Activated T-cell treated with anti-CD3 and anti-CD28 coated beads, Interleukin-2, amount 50 U/mL, for 1 hour (primary cell): ENCODE data around the gene N4BP2L2.

Experiments used
- DNase-seq: peaks from one replicate; pipeline ENCODE4 v3.0.0-alpha.2; 2020

Gene N4BP2L2

DNA sequence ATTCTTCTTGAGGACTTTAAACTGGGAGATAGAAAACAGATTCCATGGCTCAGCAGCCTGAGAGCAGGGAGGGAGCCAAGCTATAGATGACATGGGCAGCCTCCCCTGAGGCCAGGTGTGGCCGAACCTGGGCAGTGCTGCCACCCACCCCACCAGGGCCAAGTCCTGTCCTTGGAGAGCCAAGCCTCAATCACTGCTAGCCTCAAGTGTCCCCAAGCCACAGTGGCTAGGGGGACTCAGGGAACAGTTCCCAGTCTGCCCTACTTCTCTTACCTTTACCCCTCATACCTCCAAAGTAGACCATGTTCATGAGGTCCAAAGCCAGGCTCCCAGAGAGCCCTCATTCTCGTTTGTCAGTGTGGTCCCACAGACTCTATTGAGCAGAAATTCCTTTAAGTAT lies 118.7 kb downstream of the N4BP2L2 start:
- no peak for DNase-seq

DNA sequence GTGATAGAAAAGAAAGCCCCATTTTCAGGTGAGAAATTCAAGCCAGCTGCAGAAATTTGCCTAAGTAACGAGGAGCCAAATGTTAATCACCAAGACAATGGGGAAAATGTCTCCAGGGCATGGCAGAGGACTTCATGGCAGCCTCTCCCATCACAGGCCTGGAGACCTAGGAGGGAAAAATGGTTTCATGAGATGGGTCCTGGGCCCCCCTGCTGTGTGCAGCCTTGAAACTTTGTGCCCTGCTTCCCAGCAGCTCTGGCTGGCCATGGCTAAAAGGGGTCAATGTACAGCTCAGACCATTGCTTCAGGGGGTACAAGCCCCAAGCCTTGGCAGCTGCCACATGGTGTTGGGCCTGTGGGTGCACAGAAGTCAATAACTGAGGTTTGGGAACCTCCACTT lies 120.6 kb downstream of the N4BP2L2 start:
- DNase-seq, result no peak

DNA sequence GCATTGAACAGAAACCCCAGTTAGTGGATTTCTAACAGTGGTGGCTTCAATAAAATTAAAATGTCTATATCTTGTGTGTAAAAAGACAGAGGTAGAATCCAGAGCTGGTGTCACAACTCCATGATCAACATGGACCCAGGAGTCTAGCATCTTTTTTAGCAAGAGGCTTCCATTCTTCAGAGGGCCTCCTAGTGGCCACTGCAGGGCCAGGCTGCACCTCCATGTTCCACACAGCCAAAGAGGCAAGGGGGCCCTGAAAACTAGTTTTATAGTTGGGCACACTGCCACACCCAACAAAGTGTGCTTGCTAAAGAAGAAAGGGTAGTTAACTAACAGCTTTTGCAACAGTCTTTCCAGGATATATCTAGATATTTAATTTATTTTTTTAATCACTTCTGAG lies 123.6 kb downstream of the N4BP2L2 start:
- DNase-seq, result peak; percentile 26

DNA sequence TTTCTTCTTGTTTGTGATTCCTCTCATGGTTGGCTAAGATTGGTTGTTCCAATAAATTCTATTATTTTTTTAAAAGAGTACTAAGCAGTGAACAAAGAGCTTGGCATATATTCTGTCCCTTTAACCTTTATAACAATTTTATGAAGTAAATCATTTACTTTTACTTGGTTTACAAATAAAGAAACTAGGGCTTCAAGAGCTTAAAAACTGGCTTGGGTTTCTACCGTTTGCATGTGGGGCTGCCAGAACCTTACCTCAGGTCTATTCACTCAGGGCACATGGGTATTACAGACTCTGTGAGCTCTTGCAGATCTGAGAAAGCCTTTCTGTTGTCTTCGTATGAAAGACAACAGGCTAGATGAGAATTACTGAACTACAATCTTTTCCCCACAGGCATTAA lies 124.0 kb downstream of the N4BP2L2 start:
- no peak for DNase-seq

DNA sequence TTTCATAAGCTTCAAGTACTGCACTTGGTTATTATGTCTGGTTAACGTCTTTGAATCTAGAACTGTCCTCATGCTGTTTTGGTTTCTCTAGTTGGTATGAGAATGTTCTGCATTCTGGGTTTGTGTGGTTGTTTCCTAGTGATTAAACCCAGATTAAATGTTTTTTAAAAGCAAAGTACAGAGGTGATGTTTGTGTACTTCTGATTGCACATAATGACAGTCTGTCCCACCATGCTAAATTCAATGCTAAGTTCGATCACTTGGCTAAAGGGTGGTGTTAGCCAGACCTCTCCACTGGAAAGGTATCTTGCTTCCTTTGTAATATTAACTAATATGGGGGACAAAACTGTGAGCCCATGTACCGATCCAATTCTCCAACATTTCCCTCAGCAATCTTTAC lies 125.3 kb downstream of the N4BP2L2 start:
- DNase-seq, result no peak

DNA sequence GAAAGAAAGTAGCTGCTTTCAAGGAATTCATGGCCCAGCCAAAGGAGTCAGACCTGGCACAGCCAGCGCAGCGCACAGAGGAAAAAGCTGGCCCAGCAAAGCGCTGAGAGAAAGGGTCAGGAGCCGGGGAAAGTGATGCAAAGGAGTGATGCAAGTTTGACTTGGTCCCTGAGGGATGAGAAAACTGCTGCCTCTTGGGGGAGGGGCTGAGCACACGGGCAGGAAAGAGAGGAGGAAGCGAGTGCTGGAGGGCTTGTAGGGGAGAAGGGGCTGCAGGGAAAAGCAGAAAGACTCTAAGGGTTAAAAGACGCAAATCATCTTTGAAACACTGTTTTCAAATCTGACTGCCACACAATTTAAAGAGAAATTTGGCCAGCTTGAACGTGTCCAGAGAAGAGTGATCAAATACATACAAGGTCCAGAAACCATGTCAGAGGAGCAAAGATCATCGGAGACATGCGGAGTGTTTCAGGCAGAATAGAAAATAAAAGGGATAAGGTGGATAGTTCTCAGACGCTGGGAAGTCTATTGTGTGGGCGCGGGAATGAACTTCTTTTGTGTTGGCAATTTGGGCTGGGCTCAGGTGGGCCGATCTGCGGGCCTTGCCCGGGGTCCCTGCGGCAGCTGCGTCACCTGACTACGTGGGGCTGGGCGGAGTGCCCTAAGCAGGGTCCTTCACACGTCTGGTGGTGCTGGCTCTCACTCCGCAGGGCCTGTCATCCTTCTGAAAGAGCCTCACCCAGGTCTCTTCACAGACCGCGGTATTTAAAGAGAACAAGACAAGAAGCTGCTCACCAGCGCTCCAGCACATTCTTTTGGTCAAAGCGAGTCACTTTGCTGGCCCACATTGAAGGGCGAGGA lies 128.8 kb downstream of the N4BP2L2 start:
- no peak for DNase-seq

DNA sequence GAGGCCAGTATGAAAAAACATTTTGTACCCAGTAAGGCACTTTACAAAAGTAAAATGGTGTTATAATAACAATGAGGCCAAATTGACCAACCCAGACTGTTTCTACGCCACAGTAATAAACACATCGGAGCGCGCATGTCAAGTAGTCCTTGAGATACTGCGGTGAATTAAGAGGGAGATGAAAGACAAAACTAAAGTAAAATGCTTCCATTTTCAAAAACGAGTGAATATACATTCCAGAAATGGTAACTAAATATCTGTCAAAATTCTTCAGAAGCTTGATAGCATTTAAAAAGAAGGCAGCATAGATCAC lies 129.6 kb downstream of the N4BP2L2 start:
- DNase-seq, result no peak

DNA sequence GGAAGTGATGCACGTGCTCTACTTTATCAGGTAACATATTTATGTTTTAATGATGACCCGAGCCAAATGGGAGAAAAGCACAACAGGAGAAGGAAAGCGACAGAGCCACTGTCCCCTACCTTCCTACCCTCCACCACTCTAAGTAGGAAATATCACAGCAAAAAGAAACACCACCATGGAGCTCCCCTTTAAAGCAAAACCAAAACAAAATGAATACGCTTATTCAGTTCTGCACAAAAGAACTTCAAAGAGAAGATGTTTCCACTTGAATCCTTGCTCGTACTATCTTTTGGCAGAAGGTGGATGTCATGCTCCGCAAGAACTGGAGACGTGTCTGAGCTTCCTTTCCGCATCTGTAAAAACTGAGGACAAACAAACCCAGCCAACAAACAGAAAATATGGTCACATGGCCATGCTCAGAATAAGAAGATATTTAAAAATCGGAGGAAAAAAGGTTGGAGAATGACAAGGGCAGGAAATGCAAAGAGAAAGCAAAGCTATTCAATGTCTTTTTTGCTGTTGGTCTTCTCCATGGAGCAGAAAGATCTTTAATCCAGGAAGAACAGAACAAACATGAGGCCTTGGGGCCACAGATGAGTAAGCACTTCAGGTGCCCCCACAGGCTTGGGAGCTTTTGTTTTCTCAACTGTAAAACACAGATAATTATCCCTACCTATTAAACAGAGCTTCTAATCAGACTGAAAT lies 130.1 kb downstream of the N4BP2L2 start:
- DNase-seq, result no peak

DNA sequence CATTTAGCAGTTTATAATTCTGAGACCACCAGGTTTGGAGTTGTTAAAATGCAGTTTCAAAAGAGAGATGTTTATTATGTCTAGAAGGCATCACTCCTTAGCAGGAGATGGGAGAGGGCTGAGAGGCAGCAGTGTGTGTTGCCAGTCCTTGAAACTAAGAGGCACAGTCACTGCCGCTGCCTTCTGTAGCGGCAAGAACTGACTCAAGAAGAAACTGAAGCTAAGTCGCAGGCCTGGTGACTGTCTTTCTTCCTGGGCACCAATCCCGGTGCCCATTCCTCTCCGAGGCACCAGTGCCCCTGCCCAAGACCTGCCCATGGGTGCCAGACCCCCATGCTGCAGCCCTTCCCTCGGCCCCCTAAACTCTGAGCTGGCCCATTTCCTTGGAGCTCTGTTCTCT lies 130.7 kb downstream of the N4BP2L2 start:
- no peak for DNase-seq

DNA sequence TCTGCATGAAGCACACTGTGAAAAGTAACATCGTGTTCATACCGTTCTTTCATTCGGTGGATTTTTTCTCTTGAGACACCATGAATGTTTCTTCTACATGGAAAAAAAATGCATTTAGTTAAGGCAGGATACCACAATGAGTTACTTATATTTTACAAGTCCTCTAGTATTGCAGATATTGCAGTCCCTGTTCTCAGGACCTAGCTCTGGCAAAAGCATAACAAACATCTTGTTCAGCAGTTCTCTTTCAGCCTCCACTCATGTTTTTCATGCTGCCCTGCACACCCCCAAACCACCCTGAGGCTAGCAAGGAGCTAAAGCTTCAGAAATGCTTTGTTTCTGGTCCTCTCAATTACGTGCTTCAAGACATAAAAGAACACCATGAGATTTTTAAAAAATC lies 135.5 kb downstream of the N4BP2L2 start:
- DNase-seq, result no peak

DNA sequence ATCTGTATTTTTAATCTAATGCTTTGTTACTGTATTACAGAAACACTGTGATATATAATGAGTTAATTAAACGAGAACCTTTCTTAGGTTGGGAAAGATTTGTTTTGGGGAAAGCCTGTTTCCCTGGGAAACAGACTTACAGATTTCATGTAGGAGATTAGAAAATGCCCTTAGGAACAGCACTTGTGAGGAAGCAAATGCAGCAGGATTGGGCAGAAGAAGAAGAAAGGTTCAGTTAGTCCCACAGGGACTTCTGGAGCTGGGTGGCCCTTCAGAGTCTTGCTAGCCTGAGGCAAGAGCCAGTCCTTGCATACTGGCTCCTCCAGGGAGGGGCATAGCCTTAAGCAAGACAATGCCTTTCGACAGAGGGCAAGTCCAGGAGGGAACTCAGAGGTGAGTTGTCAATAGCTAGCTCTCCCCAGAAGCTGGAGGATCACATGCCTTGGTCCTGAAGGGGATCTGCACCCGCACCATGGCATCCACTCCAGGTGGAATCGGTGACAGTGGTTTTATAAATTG lies 147.4 kb downstream of the N4BP2L2 start:
- DNase-seq, result no peak

DNA sequence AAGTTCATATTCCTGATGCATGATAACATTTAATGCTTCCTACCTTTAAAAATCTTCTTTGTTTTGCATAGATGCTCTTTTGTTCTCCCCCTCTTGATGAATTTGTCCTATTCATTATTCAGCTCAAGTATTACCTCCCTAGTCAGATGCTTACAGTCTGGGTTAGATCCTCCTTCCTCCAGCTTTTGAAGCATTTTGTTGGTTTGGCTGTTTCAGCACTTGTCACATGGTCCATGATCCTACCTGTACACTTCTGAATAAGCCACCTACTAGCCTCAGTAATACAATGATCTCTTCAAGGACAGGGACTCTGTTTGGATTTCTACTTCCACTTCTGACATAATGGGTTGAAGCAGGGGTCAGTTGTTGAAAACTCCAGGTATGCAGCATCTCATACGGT lies 148.1 kb downstream of the N4BP2L2 start:
- no peak for DNase-seq

DNA sequence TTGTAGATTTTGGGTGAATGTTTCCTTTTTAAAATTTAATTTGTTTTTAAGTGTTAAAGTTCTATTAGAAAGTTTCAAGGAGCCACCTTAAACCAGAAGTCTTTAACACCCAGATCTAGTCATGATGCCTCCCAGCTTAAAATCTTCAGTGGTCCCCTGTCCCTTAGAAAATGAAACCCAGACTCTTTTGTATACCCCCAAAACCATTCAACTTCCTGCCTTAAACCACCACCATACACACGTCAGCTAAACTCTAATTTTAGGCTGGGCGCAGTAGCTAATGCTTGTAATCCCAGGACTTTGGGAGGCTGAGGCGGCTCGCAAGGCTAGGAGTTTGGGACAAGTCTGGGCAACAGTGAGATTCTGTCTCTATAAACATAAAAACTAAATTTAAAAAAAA lies 148.5 kb downstream of the N4BP2L2 start:
- DNase-seq, result no peak

DNA sequence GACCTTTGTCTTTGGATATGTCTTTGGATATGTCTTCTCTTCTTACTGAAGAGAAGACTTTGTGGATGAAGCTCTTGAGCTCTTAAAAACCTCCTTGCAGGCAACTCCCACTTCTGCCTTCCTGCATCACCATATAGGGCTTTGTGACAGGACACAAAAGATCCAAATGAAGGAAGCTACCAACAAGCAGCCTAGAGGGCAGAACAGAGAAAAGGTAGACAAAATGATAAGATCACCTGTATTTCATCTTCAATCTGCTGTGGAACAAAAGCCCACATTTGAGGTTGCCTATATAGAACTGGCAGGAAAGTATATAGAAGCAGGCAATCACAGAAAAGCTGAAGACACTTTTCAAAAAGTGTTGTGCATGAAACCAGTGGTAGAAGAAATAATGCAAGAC lies 153.2 kb downstream of the N4BP2L2 start:
- DNase-seq, result no peak

DNA sequence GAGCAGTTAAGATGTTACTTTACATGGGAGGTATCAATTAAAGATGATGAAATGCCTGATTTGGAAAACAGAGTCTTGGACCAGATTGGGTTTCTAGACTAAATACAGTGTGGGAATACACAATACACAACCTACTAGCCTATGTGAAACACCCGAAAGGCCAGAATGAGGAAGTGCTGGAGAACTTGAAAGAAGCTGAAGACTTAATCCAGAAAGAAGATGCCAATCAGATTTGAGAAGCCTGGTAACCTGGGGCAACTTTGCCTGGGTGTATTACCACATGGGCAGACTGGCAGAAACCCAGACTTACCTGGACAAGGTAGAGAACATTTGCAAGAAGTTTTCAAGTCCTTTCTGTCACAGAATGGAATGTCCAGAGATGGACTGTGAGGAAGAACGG lies 153.9 kb downstream of the N4BP2L2 start:
- DNase-seq, result no peak

DNA sequence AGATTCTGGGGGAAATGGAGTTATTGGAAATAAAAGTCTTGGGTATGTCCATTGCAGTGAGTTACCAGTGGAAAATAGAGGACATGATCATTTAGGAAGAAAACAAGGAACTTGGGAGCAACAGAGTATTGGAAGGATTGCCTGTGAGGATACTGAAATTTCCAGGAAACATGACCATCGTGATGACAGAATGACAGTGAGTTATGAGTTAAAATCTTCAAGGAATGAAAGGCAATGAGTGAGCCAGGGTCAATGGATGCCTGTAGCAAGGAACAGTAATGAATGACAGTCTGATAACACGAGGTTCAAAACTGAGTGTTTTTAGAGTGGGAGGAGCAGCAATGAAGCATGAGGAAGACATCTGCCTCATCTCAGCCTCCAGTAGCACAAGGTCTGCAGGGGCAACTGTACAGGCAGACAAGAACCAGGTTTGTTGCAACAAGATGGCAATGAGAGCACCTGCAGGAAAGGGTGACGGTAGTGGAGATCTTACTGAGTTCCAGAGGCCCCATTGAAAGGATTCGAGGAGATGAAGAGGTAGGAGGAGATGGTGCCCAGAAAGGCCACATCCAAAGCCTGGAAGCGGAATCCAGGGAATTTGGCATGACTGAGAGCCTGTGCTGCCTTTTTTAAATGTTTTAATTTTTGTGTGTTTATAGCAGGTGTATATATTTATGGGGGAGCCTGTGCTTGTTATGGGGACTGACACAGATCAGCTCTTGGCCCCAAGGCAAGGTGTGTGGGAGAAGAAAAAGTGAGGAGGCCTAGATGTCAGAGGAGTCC lies 154.6 kb downstream of the N4BP2L2 start:
- no peak for DNase-seq
